Fibroblast of skin of abdomen (primary cell): ENCODE results near the gene ACADL.
"Not testable (repeated sequence)": the region's sequence is repeated elsewhere in the genome, so short reads cannot be mapped to it uniquely, and the experiment has no call there.

ENCODE experiments used
- DNase-seq: peaks from one replicate; pipeline ENCODE4 v3.0.0-alpha.2; 2013

ACADL gene

GRCh38 chr2:210199854-210200253 is 25.4 kb downstream of the ACADL start:
- no peak for DNase-seq

- peak; percentile 6 for DNase-seq
These were observed 26.0 kb downstream of the ACADL start for GRCh38 chr2:210199186-210199765.

GRCh38 chr2:210198326-210198725 is 26.9 kb downstream of the ACADL start:
- peak; percentile 18 for DNase-seq

GRCh38 chr2:210197720-210198119 is 27.5 kb downstream of the ACADL start:
- no peak for DNase-seq

GRCh38 chr2:210195101-210195852 is 30.0 kb downstream of the ACADL start:
- DNase-seq, result peak; percentile 38

- DNase-seq, result no peak
These were observed 34.9 kb downstream of the ACADL start for GRCh38 chr2:210190345-210190744.

DNA sequence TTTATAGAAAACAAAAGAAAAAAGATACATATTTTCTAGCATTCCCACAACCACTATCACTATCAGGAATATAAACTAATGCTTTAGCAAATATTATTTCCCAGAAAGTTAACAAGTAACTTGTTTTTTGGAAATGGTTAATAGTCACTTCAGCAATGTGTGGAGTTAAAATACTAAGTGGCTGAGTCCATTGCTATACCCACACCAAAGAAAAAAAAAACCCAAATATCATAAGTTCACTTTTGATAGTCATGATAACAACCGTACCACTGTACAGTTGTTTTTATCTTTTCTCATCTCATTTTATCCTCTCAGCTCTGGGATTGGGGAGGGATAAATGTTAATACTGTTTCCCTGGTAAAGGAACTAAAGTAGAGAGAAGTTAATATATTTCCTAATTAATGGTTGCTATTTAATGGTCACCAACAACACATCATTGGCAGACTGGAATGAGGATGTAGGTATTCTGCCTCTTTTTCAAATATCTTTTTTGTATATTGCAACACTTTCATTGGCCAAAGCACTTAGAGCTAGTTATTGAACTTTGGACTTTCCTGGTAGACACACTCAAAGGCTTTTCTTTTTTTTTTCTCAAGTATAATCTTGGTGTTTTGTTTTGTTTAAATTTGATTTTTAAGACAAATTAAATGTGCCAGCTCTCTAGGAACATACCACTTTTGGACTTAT is 35.7 kb downstream of the ACADL start:
- DNase-seq, result no peak

- DNase-seq, result no peak
These were observed 36.5 kb downstream of the ACADL start for GRCh38 chr2:210188755-210189154.

DNA sequence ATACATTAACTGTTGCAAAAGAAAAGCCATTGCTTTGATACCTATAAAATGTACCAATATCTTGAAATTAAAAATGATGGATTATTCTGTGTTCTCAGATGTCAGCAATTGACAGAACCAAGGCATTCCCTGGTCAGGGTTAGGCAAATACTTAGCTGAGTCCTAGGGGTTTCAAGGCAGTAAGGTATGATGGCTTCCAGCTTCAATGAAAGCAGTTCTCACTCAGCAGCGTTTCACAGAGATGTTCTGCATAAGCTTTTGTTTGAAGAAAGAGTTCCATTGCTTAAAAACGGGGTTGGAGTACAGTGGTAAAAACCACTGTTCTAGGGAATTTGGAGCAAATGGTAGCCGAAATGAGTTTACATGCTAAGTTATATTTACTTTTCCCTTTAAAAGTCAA is 37.1 kb downstream of the ACADL start:
- no peak for DNase-seq

- not testable (repeated sequence) for DNase-seq
These were observed 41.3 kb downstream of the ACADL start for GRCh38 chr2:210183936-210184335.

DNA sequence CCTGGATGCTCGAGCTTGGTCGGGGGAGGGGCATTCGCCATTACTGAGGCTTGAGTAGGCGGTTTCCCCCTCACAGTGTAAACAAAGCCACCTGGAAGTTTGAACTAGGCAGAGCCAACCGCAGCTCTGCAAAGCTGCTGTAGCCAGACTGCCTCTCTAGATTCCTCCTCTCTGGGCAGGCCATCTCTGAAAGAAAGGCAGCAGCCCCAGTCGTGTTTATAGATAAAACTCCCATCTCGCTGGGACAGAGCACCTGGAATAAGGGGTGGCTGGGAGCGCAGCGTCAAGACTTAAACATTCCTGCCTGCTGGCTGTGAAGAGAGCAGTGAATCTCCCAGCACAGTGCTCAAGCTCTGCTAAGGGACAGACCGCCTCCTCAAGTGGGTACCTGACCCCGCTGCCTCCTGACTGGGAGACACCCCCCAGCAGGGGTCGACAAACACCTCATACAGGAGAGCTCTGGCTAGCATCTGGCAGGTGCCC is 43.6 kb downstream of the ACADL start:
- not testable (repeated sequence) for DNase-seq

GRCh38 chr2:210181033-210181605 is 44.1 kb downstream of the ACADL start:
- not testable (repeated sequence) for DNase-seq

- no peak for DNase-seq
These were observed 44.8 kb downstream of the ACADL start for GRCh38 chr2:210180477-210180876.

DNA sequence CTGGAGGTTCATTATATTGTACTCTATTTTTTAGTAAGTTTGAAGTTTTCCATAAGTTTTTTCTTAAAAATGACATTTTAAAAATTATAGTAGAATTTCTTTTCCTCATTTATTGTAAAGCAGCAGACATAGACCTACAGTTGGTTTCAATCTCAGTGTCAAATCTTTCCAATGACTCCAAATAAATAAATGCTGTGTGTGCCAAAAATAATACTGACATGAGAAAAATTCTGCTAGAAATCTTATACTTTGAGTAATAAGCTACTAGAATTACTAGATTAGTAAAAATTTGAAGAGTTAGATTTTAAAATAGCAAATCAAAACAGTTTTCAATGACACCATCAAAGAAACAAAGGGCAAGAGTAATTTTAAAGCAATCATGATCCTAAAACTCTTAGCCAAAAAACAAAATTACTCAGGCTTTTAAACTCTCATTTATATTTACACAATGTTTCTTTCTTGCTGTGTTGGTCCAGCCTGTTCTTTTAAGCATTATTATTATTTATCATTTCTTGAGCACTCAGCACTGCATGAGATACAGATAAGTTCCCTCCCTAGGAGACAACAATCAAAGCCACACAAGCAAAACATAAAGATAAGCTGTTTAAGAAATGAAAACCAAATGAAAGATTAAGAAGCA is 45.8 kb downstream of the ACADL start:
- DNase-seq, result no peak

DNA sequence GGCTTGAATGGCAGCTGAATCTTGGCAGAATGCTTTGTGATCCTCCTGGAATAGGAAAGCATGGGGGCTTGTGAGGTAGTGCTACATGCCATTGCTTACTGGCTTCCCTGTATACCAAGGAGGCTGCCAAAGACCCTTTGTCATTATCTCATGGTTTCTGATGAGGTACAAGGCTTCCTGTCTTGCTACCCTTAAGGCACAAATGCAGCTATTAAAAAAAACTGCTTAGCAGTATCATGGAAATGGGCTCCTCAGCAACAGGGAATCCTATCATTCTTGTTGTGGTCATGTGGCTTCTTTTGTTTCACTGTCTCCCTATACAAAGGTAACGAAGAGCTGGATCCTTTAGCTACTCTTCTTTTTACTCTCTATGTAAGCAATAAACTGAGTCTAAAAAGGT is 47.5 kb downstream of the ACADL start:
- DNase-seq, result no peak

GRCh38 chr2:210177115-210177514 is 48.1 kb downstream of the ACADL start:
- DNase-seq, result not testable (repeated sequence)

- DNase-seq, result no peak
These were observed 51.2 kb downstream of the ACADL start for GRCh38 chr2:210174086-210174485.

DNA sequence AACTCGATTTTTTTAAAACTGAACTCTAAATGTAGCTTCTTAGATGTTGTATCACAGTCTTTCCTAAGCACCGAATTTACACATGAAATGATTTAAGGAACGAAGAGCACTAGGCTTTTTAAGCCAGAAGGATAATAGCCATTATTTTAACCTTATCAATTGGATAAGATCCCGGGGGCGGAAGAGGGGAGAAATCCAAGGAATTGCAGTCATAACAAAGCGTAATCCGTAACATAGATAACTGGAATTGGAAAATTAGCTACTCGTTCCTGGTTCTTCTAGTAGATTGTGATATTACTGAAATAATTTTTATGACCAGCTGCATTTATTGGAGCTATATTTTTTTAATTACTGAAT is 53.0 kb downstream of the ACADL start:
- DNase-seq, result no peak

- DNase-seq, result peak; percentile 97
These were observed 53.7 kb downstream of the ACADL start, which contains the start of gene KANSL1L for GRCh38 chr2:210171309-210172218. Gene KANSL1L, minus strand, starts transcription at chr2:210171409. Its CDS starts 16,827 bp downstream, at chr2:210154582.

DNA sequence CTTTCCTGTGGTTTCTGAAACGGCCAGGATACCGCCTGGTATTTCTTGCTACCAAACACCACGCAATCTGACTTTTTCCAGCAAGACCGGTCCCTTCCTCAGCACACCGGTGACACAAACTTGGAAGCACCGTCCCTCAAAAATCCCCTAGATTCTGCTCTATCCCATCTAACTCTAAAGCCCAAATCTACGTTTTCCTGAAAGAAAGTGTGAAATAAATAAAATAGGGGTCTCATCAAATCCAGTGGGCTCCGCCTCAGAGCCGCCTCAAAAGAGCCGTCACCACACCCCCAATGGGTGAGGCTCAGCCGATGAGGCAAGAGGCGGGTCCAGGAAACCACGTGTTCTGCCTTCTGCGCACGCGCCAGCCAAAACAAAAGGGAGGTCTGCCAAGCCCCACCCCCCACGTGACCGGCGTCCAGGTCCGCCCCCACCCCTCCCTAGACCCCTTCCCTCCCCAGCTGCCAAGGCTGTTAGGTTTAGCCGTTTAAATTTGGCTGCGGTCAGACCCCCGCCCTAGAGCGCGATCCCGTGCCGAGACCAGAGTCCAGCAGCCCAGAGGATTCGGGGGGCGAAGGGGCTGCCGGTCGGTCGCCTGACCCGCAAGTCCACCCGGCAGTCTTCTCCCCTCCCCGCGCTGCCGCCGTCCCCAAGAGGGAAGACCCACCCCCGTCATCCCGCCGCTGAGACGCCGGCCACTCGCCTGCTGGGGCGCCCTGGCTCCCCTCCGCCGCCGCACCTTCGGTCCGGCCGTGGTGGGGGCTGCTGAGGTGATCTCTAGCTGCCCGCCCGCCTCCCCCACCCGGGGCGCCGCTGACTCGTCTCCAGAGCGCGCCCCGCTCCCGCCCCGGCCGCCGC is 54.6 kb downstream of the ACADL start:
- peak; percentile 96 for DNase-seq

DNA sequence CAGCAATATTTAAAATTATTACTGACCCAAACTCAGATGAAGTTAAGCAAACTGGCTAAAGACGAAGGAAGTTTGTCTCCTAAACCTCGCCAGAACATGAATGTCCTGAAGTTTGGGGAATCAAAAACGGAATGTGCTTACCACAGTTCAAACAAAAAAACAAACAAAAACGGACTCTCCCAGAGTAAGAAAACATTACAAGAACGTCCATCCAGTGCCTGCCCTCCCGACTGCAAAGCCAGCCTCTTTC is 55.1 kb downstream of the ACADL start:
- no peak for DNase-seq
